ENCODE data around the gene NCOA4. TPM values are rescaled to one million over a fixed set of nuclear protein-coding genes. Genes with fewer than 3 reads are reported as not detected.
"Not testable (repeated sequence)": the region's sequence is repeated elsewhere in the genome, so short reads cannot be mapped to it uniquely, and the experiment has no call there.

The NCOA4 gene
- total RNA-seq, 2 experiments from 2014 or later, result 71.1 to 78.8 TPM

- no peak overlapping the region for H3K4me2 ChIP-seq (ENCODE audit: low read length)
- H3K79me2 ChIP-seq (ENCODE audit: insufficient read depth, low read depth, low read length), result no peaks in the 10 kb centered on the region
- H3K27ac ChIP-seq (ENCODE audit: low read depth, low read length, poor library complexity, severe bottlenecking), result no peak overlapping the region
- intact Hi-C loops (cut with micrococcal nuclease; ENCODE audit: unreplicated experiment), result no loop called here
- no peaks in the 10 kb centered on the region for H3K4me1 ChIP-seq (ENCODE audit: insufficient read depth, low read length, poor library complexity, severe bottlenecking)
- no peaks in the 10 kb centered on the region for H4K20me1 ChIP-seq (ENCODE audit: insufficient read depth, low read length)
- H3K36me3 ChIP-seq (ENCODE audit: insufficient read depth, low read length), result no peaks in the 10 kb centered on the region
- no TSS peak for BruUV-seq (replicated peaks)
- peaks cover 7% of the 10 kb centered on the region; the same call in 1 of the 2 replicates for H3K9me3 ChIP-seq (ENCODE audit: low read length)
- ChIA-PET CTCF (ENCODE audit: unreplicated experiment) (no interaction called here), POLR2A (no interaction called here)
- DNase-seq (ENCODE audit: low spot score), result no peak
- no peak overlapping the region for H3K4me3 ChIP-seq (ENCODE audit: low read depth, low read length, poor library complexity, severe bottlenecking)
- H2AFZ ChIP-seq (ENCODE audit: low read length), result no peak overlapping the region
- no peaks in the 10 kb centered on the region for H3K9me2 ChIP-seq (ENCODE audit: insufficient read depth, low read length)
- TF ChIP-seq EZH2phosphoT487 (IDR thresholded peaks at IDR 0.05; ENCODE audit: borderline replicate concordance, low read depth, low read length) (no peak), CTCF (conservative IDR thresholded peaks at IDR 0.05; ENCODE audit: low read length) (no peak)
Observed at GRCh38 chr10:46060706-46061105, 30.3 kb upstream of the NCOA4 start.

GRCh38 chr10:46057927-46058326, 27.5 kb upstream of the NCOA4 start:
- POLR2A ChIA-PET; CTCF ChIA-PET (ENCODE audit: unreplicated experiment); H2AFZ ChIP-seq (ENCODE audit: low read length); DNase-seq (ENCODE audit: low spot score); H3K79me2 ChIP-seq (ENCODE audit: insufficient read depth, low read depth, low read length); H3K9me3 ChIP-seq (ENCODE audit: low read length); H3K27ac ChIP-seq (ENCODE audit: low read depth, low read length, poor library complexity, severe bottlenecking); H3K4me1 ChIP-seq (ENCODE audit: insufficient read depth, low read length, poor library complexity, severe bottlenecking); H3K36me3 ChIP-seq (ENCODE audit: insufficient read depth, low read length); BruUV-seq (replicated peaks); H3K9me2 ChIP-seq (ENCODE audit: insufficient read depth, low read length); H3K4me2 ChIP-seq (ENCODE audit: low read length); H3K4me3 ChIP-seq (ENCODE audit: low read depth, low read length, poor library complexity, severe bottlenecking); intact Hi-C loops (cut with micrococcal nuclease; ENCODE audit: unreplicated experiment); H4K20me1 ChIP-seq (ENCODE audit: insufficient read depth, low read length): not testable (repeated sequence)

- Histone ChIP-seq H3K27ac (ENCODE audit: low read depth, low read length, poor library complexity, severe bottlenecking) (no peak overlapping the region), H3K4me3 (ENCODE audit: low read depth, low read length, poor library complexity, severe bottlenecking) (no peak overlapping the region), H3K36me3 (ENCODE audit: insufficient read depth, low read length) (no peaks in the 10 kb centered on the region), H2AFZ (ENCODE audit: low read length) (no peak overlapping the region), H3K9me3 (ENCODE audit: low read length) (peaks cover 7% of the 10 kb centered on the region; the same call in 1 of the 2 replicates), H3K79me2 (ENCODE audit: insufficient read depth, low read depth, low read length) (no peaks in the 10 kb centered on the region), H3K4me1 (ENCODE audit: insufficient read depth, low read length, poor library complexity, severe bottlenecking) (no peaks in the 10 kb centered on the region), H3K4me2 (ENCODE audit: low read length) (no peak overlapping the region), H4K20me1 (ENCODE audit: insufficient read depth, low read length) (no peaks in the 10 kb centered on the region), H3K9me2 (ENCODE audit: insufficient read depth, low read length) (no peaks in the 10 kb centered on the region)
- TF ChIP-seq CTCF (conservative IDR thresholded peaks at IDR 0.05; ENCODE audit: low read length), result no peak
- no peak for TF ChIP-seq EZH2phosphoT487 (IDR thresholded peaks at IDR 0.05; ENCODE audit: borderline replicate concordance, low read depth, low read length)
- ChIA-PET CTCF (ENCODE audit: unreplicated experiment) (no interaction called here), POLR2A (no interaction called here)
- no peak for DNase-seq (ENCODE audit: low spot score)
- intact Hi-C loops (cut with micrococcal nuclease; ENCODE audit: unreplicated experiment), result no loop called here
- BruUV-seq (replicated peaks), result no TSS peak
Observed at GRCh38 chr10:46057038-46057437, 26.6 kb upstream of the NCOA4 start.
